Inflammatory macrophage treated with lipopolysaccharide for 4 hours (primary cell): Measurements from ENCODE around the gene POLRMT.
"Not testable (repeated sequence)": the region's sequence is repeated elsewhere in the genome, so short reads cannot be mapped to it uniquely, and the experiment has no call there.

ENCODE experiments used
- DNase-seq: peaks from one replicate; pipeline ENCODE4 v3.0.0-alpha.2; 2020

Gene POLRMT

DNA sequence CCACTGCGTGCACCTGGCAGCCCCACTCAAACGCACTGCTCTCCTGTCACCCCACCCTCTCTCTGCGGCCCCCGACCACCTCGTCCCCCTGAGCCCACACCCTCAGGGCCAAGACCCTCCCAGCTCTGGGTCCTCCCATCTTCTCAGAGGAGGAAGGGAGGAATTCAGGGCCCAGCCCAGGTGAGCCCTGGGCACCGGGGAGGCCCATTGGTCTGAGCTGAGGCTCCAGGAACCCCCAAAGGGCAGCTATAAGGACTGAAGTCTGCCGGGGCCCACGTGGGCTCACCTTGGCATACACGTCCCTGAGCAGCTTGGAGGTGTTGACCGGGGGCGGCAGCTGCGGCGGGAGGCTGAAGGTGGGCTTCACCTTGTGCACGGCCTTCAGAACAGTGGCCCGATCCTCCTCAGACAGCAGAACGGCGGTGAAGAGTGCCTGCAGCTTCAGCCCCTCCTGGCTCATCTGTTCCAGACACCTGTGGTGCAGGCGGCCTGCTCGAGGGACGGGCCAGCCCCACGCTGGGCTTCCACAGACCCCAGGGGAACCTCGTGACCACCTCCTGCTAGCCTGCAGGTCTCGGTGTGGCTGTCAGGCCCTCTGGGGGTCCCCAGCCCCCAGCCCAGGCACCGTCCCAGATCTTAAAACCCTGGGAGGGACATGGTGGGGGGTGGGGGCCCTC is 8.8 kb downstream of the POLRMT start:
- DNase-seq: no peak

GRCh38 chr19:623974-624373 is 9.4 kb downstream of the POLRMT start:
- no peak for DNase-seq

- no peak for DNase-seq
Observed at GRCh38 chr19:623175-623916, 10.0 kb downstream of the POLRMT start.

DNA sequence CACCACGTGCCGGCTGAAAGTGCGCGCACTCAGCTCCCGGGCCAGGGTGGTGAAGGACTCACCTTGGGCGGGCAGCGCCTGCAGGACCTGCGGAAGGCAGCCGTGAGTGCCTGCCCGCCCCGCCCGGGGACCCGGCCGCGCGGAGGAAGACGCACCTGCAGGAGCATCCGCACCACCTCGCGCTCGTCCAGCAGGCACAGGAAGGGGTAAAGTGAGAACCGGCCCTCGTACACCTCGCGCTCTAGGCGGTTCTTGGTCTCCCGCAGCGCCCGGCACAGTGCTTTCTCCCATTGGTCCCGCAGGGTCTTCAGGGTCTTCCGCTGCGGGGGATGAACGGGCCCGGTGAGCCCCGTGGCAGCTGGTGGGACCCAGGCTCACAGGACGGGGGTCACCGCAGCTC is 10.7 kb downstream of the POLRMT start:
- no peak for DNase-seq

DNA sequence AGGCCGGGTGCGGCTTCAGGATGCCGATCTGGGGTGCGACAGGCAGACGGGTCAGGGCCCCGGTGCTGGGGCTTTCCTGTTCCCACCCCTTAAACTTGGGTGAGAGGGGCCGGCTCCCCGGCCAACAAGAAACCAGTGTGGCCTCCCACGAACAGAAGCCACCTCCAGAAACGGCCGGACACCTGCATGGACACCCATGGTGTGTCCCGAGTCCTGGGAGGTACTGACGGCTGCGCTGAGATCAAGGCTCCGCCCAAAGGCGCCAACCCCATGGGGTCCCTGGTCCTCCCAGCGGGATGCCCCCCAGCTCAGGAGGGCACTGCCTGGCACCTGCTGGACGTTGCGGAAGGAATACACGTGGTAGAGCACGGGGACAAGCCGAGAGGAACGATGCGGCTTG is 11.5 kb downstream of the POLRMT start:
- no peak for DNase-seq

GRCh38 chr19:621191-621590 is 12.1 kb downstream of the POLRMT start:
- not testable (repeated sequence) for DNase-seq

DNA sequence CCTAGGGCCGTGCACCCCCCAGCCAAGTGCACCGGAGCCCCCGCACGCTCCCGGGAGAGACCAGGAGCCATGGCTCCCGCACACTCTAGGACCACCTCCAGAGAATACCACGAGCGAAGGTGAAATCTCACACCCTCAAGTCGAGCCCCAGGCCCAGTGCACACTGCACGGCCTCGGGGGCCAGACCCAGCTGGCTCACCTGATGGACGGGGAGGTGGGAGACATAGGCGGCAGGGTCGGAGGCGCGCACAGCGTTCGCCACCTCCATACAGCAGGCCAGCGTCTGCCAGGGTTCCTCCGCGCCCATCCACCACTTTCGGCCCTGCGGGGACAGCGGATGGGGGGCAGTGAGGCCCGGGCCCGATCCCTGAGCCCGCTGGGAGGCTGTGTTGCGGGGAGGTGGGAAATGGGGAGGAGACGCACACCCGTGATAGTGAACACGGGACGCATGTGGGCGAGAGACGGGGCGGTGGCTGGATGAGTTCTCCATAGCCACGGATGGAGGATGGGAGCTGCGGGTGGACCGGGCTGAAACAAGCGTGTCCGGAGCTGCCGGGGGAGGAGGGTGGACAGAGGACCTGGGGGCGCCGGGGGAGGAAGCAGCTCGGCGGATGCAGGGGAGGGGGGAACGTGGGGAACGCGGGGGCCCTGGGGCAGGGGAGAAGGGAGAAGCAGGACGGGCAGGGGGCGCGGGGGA is 13.0 kb downstream of the POLRMT start:
- no peak for DNase-seq

- DNase-seq: no peak
Observed at GRCh38 chr19:619286-620002, 13.9 kb downstream of the POLRMT start.

- DNase-seq: no peak
Observed at GRCh38 chr19:618674-619285, 14.6 kb downstream of the POLRMT start.

GRCh38 chr19:618247-618619 is 15.1 kb downstream of the POLRMT start:
- DNase-seq: no peak

- DNase-seq: no peak
Observed at GRCh38 chr19:617551-618246, 15.6 kb downstream of the POLRMT start.

DNA sequence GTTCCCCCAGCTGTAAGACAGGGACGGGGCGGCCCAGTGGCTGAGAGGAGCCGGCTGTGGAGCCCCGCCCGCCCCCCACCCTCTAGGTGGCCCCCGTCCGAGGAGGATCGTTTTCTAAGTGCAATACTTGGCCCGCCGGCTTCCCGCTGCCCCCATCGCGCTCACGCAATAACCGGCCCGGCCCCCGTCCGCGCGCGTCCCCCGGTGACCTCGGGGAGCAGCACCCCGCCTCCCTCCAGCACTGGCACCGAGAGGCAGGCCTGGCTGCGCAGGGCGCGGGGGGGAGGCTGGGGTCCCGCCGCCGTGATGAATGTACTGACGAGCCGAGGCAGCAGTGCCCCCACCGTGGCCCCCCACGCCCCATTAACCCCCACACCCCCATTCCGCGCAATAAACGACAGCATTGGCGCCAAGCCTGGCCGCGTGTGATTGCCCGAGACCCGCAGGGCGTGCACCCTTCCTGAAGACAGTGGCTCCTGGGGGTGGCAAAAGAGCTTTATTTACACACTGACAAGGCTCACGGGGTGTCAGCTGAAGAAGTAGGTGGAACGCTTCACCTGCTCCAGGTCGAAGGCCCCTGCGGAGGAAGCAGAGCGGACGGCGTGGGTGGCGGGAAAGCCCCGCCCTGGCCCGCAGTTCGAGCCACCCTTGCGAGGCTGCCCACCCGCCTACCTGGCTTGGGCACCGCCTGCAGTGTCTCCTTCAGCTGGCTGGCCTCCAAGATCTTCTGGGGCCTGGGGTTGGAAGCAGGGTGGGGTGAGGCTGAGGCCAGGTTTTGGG is 16.4 kb downstream of the POLRMT start:
- DNase-seq: no peak

GRCh38 chr19:616062-616700 is 17.2 kb downstream of the POLRMT start:
- no peak for DNase-seq

DNA sequence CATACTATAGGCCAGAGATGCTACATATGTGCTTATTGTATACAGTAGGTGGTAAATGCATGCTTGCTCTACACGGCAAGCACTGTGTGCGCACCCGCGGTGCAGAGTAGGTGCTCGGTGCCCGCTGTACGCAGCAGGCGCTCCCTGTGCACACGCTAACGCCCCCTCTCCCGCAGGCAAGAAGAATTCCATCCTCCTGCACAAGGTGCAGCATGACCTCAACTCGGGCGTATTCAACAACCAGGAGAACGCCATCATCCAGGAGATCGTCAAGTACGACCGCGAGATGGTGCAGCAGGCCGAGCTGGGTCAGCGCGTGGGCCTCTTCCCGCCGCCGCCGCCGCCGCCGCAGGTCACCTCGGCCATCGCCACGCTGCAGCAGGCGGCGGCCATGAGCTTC is 17.7 kb downstream of the POLRMT start:
- DNase-seq: no peak

- no peak for DNase-seq
Observed at GRCh38 chr19:613732-614567, 19.4 kb downstream of the POLRMT start.

GRCh38 chr19:612941-613340 is 20.4 kb downstream of the POLRMT start:
- DNase-seq: no peak

DNA sequence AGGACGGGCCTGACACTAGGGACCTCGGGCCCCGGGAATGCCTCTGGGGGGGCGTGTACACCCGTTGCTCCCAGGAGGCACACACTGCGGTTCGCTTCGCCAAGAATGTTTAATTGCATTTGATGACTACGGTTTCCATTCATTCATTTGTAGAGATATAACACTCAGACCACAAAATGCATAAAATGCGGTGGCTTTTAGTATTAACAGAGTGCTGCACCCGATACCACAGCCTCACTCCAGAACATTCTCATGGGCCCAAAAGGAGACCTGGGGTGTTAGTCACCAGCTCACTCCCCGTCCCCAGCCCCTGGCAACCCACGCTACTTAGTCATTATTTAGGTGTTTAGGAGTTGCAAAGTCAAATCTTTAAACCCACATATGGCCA is 21.9 kb downstream of the POLRMT start:
- DNase-seq: no peak

GRCh38 chr19:610801-611480 is 22.4 kb downstream of the POLRMT start:
- DNase-seq: no peak

DNA sequence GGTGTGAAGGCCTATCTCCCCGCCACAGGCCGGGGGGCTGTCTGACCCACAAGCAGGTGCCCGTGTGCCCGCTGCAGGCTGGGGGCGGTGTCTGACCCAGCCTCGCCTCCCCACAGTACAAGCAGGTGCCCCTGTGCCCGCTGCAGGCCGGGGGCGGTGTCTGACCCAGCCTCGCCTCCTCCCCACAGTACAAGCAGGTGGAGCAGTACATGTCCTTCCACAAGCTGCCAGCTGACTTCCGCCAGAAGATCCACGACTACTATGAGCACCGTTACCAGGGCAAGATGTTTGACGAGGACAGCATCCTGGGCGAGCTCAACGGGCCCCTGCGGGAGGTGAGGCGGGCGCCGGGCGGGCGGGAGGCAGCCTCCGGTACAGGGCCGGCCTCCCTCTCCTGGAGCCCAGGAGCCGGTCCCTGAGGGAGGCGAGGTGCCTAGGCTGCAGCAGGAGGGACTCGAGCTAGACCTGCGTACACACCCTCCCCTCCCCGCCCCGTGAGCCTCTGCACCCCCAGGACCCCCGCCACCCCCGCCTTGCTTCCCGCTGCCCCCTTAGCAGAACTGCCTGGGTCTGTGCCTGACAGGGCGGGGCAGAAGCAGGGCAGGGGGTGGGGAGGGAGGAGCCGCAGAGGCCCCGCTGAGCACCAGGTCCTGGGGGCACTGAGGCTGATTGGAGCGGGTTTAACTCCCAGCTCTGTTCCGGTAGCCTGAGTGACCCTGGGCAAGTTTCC is 23.1 kb downstream of the POLRMT start:
- no peak for DNase-seq
